HEK293 (cell line): ENCODE measurements around the gene PARD3.

Experiments
- CTCF ChIA-PET: fragments of 350-600 bp; formaldehyde crosslinking; extraction: SDS; loops from one replicate; lab custom pipeline; 2021; ENCODE audit warnings: antibody characterized with exemption; lab: Yijun Ruan, JAX
- POLR2A ChIA-PET: fragments of 300-600 bp; formaldehyde crosslinking; extraction: SDS; loops from one replicate; lab custom pipeline; 2020; ENCODE audit warnings: antibody characterized with exemption, inconsistent platforms; lab: Yijun Ruan, JAX
- H3K27ac ChIP-seq: fragments of 200-500 bp; sonication (Bioruptor generic); 2 replicates; pipeline ENCODE4 v1.5.1; 2014; ENCODE audit warnings: low read depth, low read length, control low read depth, inconsistent platforms; ENCODE audit errors: extremely low read depth
- H3K36me3 ChIP-seq, 2 experiments: fragments of 200-500 bp in 1 of 2; sonication (Bioruptor generic) in 1 of 2; 1 replicate in 1 of 2; 2 replicates in 1 of 2; pipeline ENCODE4 v1.5.1; 2014 to 2017; ENCODE audit warnings: inconsistent platforms in 2 of 2, low read length in 2 of 2; ENCODE audit not compliant: control insufficient read depth in 2 of 2, insufficient read depth in 1 of 2
- H3K4me1 ChIP-seq: fragments of 200-500 bp; sonication (Bioruptor generic); 2 replicates; pipeline ENCODE4 v1.5.1; 2014; ENCODE audit warnings: mild to moderate bottlenecking, low read length, inconsistent platforms; ENCODE audit not compliant: control insufficient read depth, insufficient read depth
- H3K4me3 ChIP-seq: 2 replicates; pipeline ENCODE4 v1.5.1; 2011; ENCODE audit warnings: low read depth, mild to moderate bottlenecking, control low read depth, low read length, moderate library complexity
- H3K9me3 ChIP-seq: fragments of 200-500 bp; sonication (Bioruptor generic); 2 replicates; pipeline ENCODE4 v1.5.1; 2014; ENCODE audit warnings: low read depth, low read length, inconsistent platforms; ENCODE audit not compliant: control insufficient read depth, insufficient read depth
- HIC1 ChIP-seq: fragments of 450-650 bp; formaldehyde crosslinking; IDR thresholded peaks from 2 replicates; pipeline ENCODE4 v1.5.1; 2016; ENCODE audit warnings: missing biosample characterization, missing genetic modification characterization
- MYNN ChIP-seq: fragments of 450-650 bp; formaldehyde crosslinking; IDR thresholded peaks from 2 replicates; pipeline ENCODE4 v1.5.1; 2016; ENCODE audit warnings: missing biosample characterization, missing genetic modification characterization, borderline replicate concordance
- PRDM2 ChIP-seq: fragments of 450-650 bp; formaldehyde crosslinking; IDR thresholded peaks from 2 replicates; pipeline ENCODE4 v1.5.1; 2016; ENCODE audit warnings: missing biosample characterization, missing genetic modification characterization, borderline replicate concordance
- TCF7L2 ChIP-seq: IDR thresholded peaks from 2 replicates; pipeline ENCODE4 v1.6.1; 2011; ENCODE audit warnings: low read depth, mild to moderate bottlenecking, inconsistent platforms, low read length, moderate library complexity, borderline replicate concordance
- ZBTB17 ChIP-seq: fragments of 450-650 bp; formaldehyde crosslinking; IDR thresholded peaks from 2 replicates; pipeline ENCODE4 v1.5.1; 2016; ENCODE audit warnings: missing biosample characterization, missing genetic modification characterization
- ZBTB48 ChIP-seq: fragments of 450-650 bp; formaldehyde crosslinking; IDR thresholded peaks from 2 replicates; pipeline ENCODE4 v1.5.1; 2016; ENCODE audit warnings: missing biosample characterization, missing genetic modification characterization
- ZNF10 ChIP-seq: fragments of 450-650 bp; formaldehyde crosslinking; IDR thresholded peaks from 2 replicates; pipeline ENCODE4 v1.5.1; 2017; ENCODE audit warnings: missing biosample characterization, missing genetic modification characterization
- ZNF184 ChIP-seq: fragments of 450-650 bp; IDR thresholded peaks from 2 replicates; pipeline ENCODE4 v1.5.1; 2018; ENCODE audit warnings: missing biosample characterization, mild to moderate bottlenecking, missing genetic modification characterization
- ZNF211 ChIP-seq: fragments of 450-650 bp; formaldehyde crosslinking; IDR thresholded peaks from 2 replicates; pipeline ENCODE4 v1.5.1; 2016; ENCODE audit warnings: low read depth, missing biosample characterization, missing genetic modification characterization
- ZNF248 ChIP-seq: fragments of 450-650 bp; formaldehyde crosslinking; IDR thresholded peaks from 2 replicates; pipeline ENCODE4 v1.5.1; 2017; ENCODE audit warnings: missing biosample characterization, missing genetic modification characterization
- ZNF423 ChIP-seq: fragments of 450-650 bp; formaldehyde crosslinking; IDR thresholded peaks from 2 replicates; pipeline ENCODE4 v1.5.1; 2016; ENCODE audit warnings: missing biosample characterization, missing genetic modification characterization
- ZNF530 ChIP-seq: fragments of 450-650 bp; formaldehyde crosslinking; IDR thresholded peaks from 2 replicates; pipeline ENCODE4 v1.5.1; 2016; ENCODE audit warnings: low read depth, missing biosample characterization, missing genetic modification characterization
- ZNF707 ChIP-seq: fragments of 450-650 bp; formaldehyde crosslinking; IDR thresholded peaks from 2 replicates; pipeline ENCODE4 v1.5.1; 2016; ENCODE audit warnings: missing biosample characterization, missing genetic modification characterization
- ZNF776 ChIP-seq: fragments of 450-650 bp; formaldehyde crosslinking; IDR thresholded peaks from 2 replicates; pipeline ENCODE4 v1.5.0; 2017; ENCODE audit warnings: missing biosample characterization, missing genetic modification characterization, borderline replicate concordance
- ZNF785 ChIP-seq: fragments of 450-650 bp; formaldehyde crosslinking; IDR thresholded peaks from 2 replicates; pipeline ENCODE4 v1.5.1; 2016; ENCODE audit warnings: missing biosample characterization, missing genetic modification characterization
- ZNF792 ChIP-seq: fragments of 450-650 bp; formaldehyde crosslinking; IDR thresholded peaks from 2 replicates; pipeline ENCODE4 v1.5.1; 2016; ENCODE audit warnings: missing biosample characterization, missing genetic modification characterization
- ZSCAN5A ChIP-seq: fragments of 450-650 bp; formaldehyde crosslinking; IDR thresholded peaks from 2 replicates; pipeline ENCODE4 v1.5.1; 2016; ENCODE audit warnings: missing biosample characterization, missing genetic modification characterization

The PARD3 gene

GRCh38 chr10:34231441-34232180 lies 583.5 kb downstream of the PARD3 start:
- POLR2A ChIA-PET, result no interaction called here
- CTCF ChIA-PET, result interaction anchor here (0.7 kb wide), 1 partner anchor 110 kb away, joined by 3 read pairs; no protein-coding TSS in a partner anchor
- H3K27ac ChIP-seq, result no peak overlapping the region
- no peaks in the 10 kb centered on the region for H3K4me1 ChIP-seq
- H3K36me3 ChIP-seq, result no peaks in the 10 kb centered on the region
- TF ChIP-seq ZNF530 (tag by site-specific recombination), result no peak
- no peak for TF ChIP-seq HIC1 (tag by site-specific recombination)
- TF ChIP-seq TCF7L2, result no peak
- no peak for TF ChIP-seq ZNF184 (tag by site-specific recombination)
- TF ChIP-seq ZNF792 (tag by site-specific recombination), result no peak
- TF ChIP-seq ZBTB17, result no peak
- TF ChIP-seq ZNF785 (tag by site-specific recombination), result no peak
- TF ChIP-seq, all 188 proteins: peak for 0
- Histone ChIP-seq H3K4me3 (no peak overlapping the region), H3K9me3 (no peaks in the 10 kb centered on the region)

- H3K4me3 ChIP-seq, result no peak overlapping the region
- no peaks in the 10 kb centered on the region for H3K9me3 ChIP-seq
- no peak overlapping the region for H3K27ac ChIP-seq
- ChIA-PET CTCF (no interaction called here), POLR2A (no interaction called here)
- no peaks in the 10 kb centered on the region for H3K36me3 ChIP-seq
- H3K4me1 ChIP-seq, result no peaks in the 10 kb centered on the region
- TF ChIP-seq ZSCAN5A (no peak), ZNF423 (tag by site-specific recombination) (no peak), ZNF211 (tag by site-specific recombination) (no peak), ZNF776 (tag by site-specific recombination) (no peak), ZNF10 (tag by site-specific recombination) (no peak), ZBTB48 (no peak), MYNN (tag by site-specific recombination) (no peak), ZNF248 (tag by site-specific recombination) (no peak), ZNF707 (no peak), PRDM2 (no peak)
These were observed 585.2 kb downstream of the PARD3 start for GRCh38 chr10:34229917-34230316.
